Astrocyte (in vitro differentiated cells and primary cell): ENCODE data around the gene CPED1. TPM values are rescaled to one million over a fixed set of nuclear protein-coding genes. Genes with fewer than 3 reads are reported as not detected.

Experiments used
- DNase-seq: peaks from one replicate; pipeline ENCODE4 v3.0.0-alpha.2; 2010; ENCODE audit warnings: low read depth
- FAIRE-seq: peaks from 2 replicates; lab custom pipeline; 2011; peaks lifted over from hg19 to GRCh38; lab: Jason Lieb, UNC
- H2AFZ ChIP-seq: 2 replicates; pipeline ENCODE4 v1.6.0; 2012; ENCODE audit warnings: low read depth, low read length, inconsistent platforms
- H3K27ac ChIP-seq: 2 replicates; pipeline ENCODE4 v1.5.1; 2011; ENCODE audit warnings: low read depth, low read length, inconsistent platforms
- H3K27me3 ChIP-seq: 2 replicates; pipeline ENCODE4 v1.6.0; 2011; ENCODE audit warnings: low read length, inconsistent platforms; ENCODE audit not compliant: insufficient read depth
- H3K36me3 ChIP-seq: 2 replicates; pipeline ENCODE4 v1.5.1; 2011; ENCODE audit warnings: low read length, inconsistent platforms; ENCODE audit not compliant: insufficient read depth
- H3K4me1 ChIP-seq: 2 replicates; pipeline ENCODE4 v1.5.1; 2011; ENCODE audit warnings: low read length, inconsistent platforms; ENCODE audit not compliant: insufficient read depth
- H3K4me2 ChIP-seq: 2 replicates; pipeline ENCODE4 v1.6.0; 2012; ENCODE audit warnings: low read length, inconsistent platforms
- H3K4me3 ChIP-seq: 2 replicates; pipeline ENCODE4 v1.5.1; 2011; ENCODE audit warnings: low read depth, mild to moderate bottlenecking, low read length, inconsistent platforms; ENCODE audit not compliant: insufficient read depth
- H3K79me2 ChIP-seq: 2 replicates; pipeline ENCODE4 v1.6.0; 2012; ENCODE audit warnings: mild to moderate bottlenecking, low read length, inconsistent platforms; ENCODE audit not compliant: insufficient read depth
- H3K9ac ChIP-seq: 2 replicates; pipeline ENCODE4 v1.6.0; 2012; ENCODE audit warnings: mild to moderate bottlenecking, low read length, inconsistent platforms
- H3K9me3 ChIP-seq: 2 replicates; pipeline ENCODE4 v1.5.1; 2012; ENCODE audit warnings: low read depth, mild to moderate bottlenecking, low read length, inconsistent platforms; ENCODE audit not compliant: insufficient read depth
- H4K20me1 ChIP-seq: 2 replicates; pipeline ENCODE4 v1.6.0; 2012; ENCODE audit warnings: low read length, inconsistent platforms; ENCODE audit not compliant: insufficient read depth
- H3K27ac Mint-ChIP-seq: one replicate; pipeline ENCODE4 v1.8.0; 2021; ENCODE audit warnings: mild to moderate bottlenecking, mixed read lengths; ENCODE audit not compliant: unreplicated experiment
- H3K27me3 Mint-ChIP-seq: one replicate; pipeline ENCODE4 v1.8.0; 2021; ENCODE audit warnings: low read depth, mixed read lengths; ENCODE audit not compliant: unreplicated experiment
- H3K36me3 Mint-ChIP-seq: one replicate; pipeline ENCODE4 v1.8.0; 2021; ENCODE audit warnings: low read depth, mixed read lengths; ENCODE audit not compliant: unreplicated experiment
- H3K4me1 Mint-ChIP-seq: one replicate; pipeline ENCODE4 v1.8.0; 2021; ENCODE audit warnings: low read depth, mixed read lengths; ENCODE audit not compliant: unreplicated experiment
- H3K4me3 Mint-ChIP-seq: one replicate; pipeline ENCODE4 v1.8.0; 2021; ENCODE audit warnings: mild to moderate bottlenecking, moderate library complexity, mixed read lengths; ENCODE audit not compliant: unreplicated experiment
- H3K9me3 Mint-ChIP-seq: one replicate; pipeline ENCODE4 v1.8.0; 2021; ENCODE audit warnings: mild to moderate bottlenecking, mixed read lengths; ENCODE audit not compliant: unreplicated experiment
- EZH2 ChIP-seq: IDR thresholded peaks from 2 replicates; pipeline ENCODE4 v1.6.1; 2012; ENCODE audit warnings: mild to moderate bottlenecking, low read length, inconsistent platforms; ENCODE audit not compliant: insufficient read depth
- total RNA-seq: library from RNA; stranded (reverse); gene quantifications from 2 replicates; pipeline ENCODE4 v1.2.1, GENCODE V29; 2021
- TF ChIP-seq, protein P1 (sequence below): IDR thresholded peaks from 2 replicates; pipeline ENCODE4 v1.5.1; 2011; ENCODE audit warnings: low read depth, mild to moderate bottlenecking, inconsistent platforms, low read length, moderate library complexity; ENCODE audit not compliant: insufficient read depth

Gene CPED1
- total RNA-seq, 1 donor from 2014 or later = 6.1 TPM

- FAIRE-seq = no peak
- H3K27me3 Mint-ChIP-seq = no peaks in the 10 kb centered on the region
- H3K9me3 Mint-ChIP-seq = peaks cover 3% of the 10 kb centered on the region
Observed at GRCh38 chr7:121157341-121157751, 168.8 kb downstream of the CPED1 start.

GRCh38 chr7:121157885-121158590, 169.5 kb downstream of the CPED1 start:
- Mint-ChIP-seq H3K9me3 (peaks cover 3% of the 10 kb centered on the region), H3K4me3 (no peak overlapping the region), H3K27ac (no peak overlapping the region), H3K27me3 (no peaks in the 10 kb centered on the region), H3K4me1 (no peaks in the 10 kb centered on the region), H3K36me3 (no peaks in the 10 kb centered on the region)
- FAIRE-seq (no peak), DNase-seq (no peak)
- Histone ChIP-seq H3K9me3 (no peaks in the 10 kb centered on the region), H4K20me1 (no peaks in the 10 kb centered on the region), H3K4me2 (no peak overlapping the region), H3K27ac (no peak overlapping the region), H3K27me3 (no peaks in the 10 kb centered on the region), H3K4me1 (no peaks in the 10 kb centered on the region), H2AFZ (no peak overlapping the region), H3K79me2 (no peaks in the 10 kb centered on the region), H3K9ac (no peak overlapping the region), H3K36me3 (no peaks in the 10 kb centered on the region), H3K4me3 (no peak overlapping the region)
- TF ChIP-seq EZH2 = no peak
- TF ChIP-seq, protein P1, sequence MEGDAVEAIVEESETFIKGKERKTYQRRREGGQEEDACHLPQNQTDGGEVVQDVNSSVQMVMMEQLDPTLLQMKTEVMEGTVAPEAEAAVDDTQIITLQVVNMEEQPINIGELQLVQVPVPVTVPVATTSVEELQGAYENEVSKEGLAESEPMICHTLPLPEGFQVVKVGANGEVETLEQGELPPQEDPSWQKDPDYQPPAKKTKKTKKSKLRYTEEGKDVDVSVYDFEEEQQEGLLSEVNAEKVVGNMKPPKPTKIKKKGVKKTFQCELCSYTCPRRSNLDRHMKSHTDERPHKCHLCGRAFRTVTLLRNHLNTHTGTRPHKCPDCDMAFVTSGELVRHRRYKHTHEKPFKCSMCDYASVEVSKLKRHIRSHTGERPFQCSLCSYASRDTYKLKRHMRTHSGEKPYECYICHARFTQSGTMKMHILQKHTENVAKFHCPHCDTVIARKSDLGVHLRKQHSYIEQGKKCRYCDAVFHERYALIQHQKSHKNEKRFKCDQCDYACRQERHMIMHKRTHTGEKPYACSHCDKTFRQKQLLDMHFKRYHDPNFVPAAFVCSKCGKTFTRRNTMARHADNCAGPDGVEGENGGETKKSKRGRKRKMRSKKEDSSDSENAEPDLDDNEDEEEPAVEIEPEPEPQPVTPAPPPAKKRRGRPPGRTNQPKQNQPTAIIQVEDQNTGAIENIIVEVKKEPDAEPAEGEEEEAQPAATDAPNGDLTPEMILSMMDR = no peak

More at GRCh38 chr7:121157341-121157751, 168.8 kb downstream of the CPED1 start:
- DNase-seq = no peak
- Histone ChIP-seq H3K4me2 (no peak overlapping the region), H3K79me2 (no peaks in the 10 kb centered on the region), H3K27ac (no peak overlapping the region), H3K9me3 (no peaks in the 10 kb centered on the region), H3K4me3 (no peak overlapping the region), H3K4me1 (no peaks in the 10 kb centered on the region), H3K27me3 (no peaks in the 10 kb centered on the region), H3K36me3 (no peaks in the 10 kb centered on the region), H2AFZ (no peak overlapping the region), H3K9ac (no peak overlapping the region), H4K20me1 (no peaks in the 10 kb centered on the region)
- H3K4me3 Mint-ChIP-seq = no peak overlapping the region
- TF ChIP-seq, protein P1 = no peak
- no peak for TF ChIP-seq EZH2
- peaks cover 2% of the 10 kb centered on the region for H3K4me1 Mint-ChIP-seq
- no peak overlapping the region for H3K27ac Mint-ChIP-seq
- H3K36me3 Mint-ChIP-seq = no peaks in the 10 kb centered on the region

DNA sequence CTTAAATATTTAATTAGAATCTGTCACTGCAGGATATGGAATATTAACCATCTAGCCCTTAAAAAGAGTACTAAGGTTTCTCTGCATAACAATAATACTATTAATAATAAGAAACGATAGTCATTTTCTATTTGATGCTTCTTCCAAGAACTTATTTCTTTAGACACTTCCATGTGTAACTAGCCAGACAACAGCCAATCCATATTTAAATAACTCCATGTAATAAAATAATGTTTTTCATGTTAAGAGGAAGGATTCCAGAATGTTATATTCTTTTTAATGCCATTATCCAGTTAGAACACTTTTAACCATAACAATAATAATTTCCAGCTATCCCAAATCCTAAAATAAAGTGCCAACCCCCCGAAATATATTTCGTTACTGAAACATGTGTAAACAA, 170.2 kb downstream of the CPED1 start:
- no peaks in the 10 kb centered on the region for H3K9me3 ChIP-seq
- no peak overlapping the region for H2AFZ ChIP-seq
- H3K4me2 ChIP-seq = no peak overlapping the region
- Mint-ChIP-seq H3K4me1 (no peaks in the 10 kb centered on the region), H3K27me3 (no peaks in the 10 kb centered on the region), H3K4me3 (no peak overlapping the region), H3K27ac (no peak overlapping the region), H3K9me3 (peaks cover 3% of the 10 kb centered on the region), H3K36me3 (no peaks in the 10 kb centered on the region)
- FAIRE-seq (no peak), DNase-seq (no peak)
- H3K4me1 ChIP-seq = no peaks in the 10 kb centered on the region
- no peak overlapping the region for H3K27ac ChIP-seq
- H4K20me1 ChIP-seq = no peaks in the 10 kb centered on the region
- H3K4me3 ChIP-seq = no peak overlapping the region
- H3K27me3 ChIP-seq = no peaks in the 10 kb centered on the region
- no peaks in the 10 kb centered on the region for H3K79me2 ChIP-seq
- no peak for TF ChIP-seq EZH2
- TF ChIP-seq, protein P1 = no peak
- H3K36me3 ChIP-seq = no peaks in the 10 kb centered on the region
- H3K9ac ChIP-seq = no peak overlapping the region
